H1 (cell line): ENCODE results near the gene BSN. TPM values are rescaled to one million over a fixed set of nuclear protein-coding genes. Genes with fewer than 3 reads are reported as not detected.

Experiments
- ATF3 ChIP-seq: IDR thresholded peaks from 2 replicates; pipeline ENCODE4 v1.6.1; 2011; ENCODE audit warnings: low read depth, mild to moderate bottlenecking, low read length; ENCODE audit not compliant: insufficient read depth
- BCL11A ChIP-seq, 2 experiments: IDR thresholded peaks; one replicate each; pipeline ENCODE4 v1.6.1; 2011; ENCODE audit warnings: low read depth in 2 of 2, low read length in 2 of 2, mild to moderate bottlenecking in 2 of 2
- BRCA1 ChIP-seq: IDR thresholded peaks from 2 replicates; pipeline ENCODE4 v1.6.1; 2012; ENCODE audit warnings: low read depth, low read length, improper control_type of control experiment
- CEBPB ChIP-seq: IDR thresholded peaks from 2 replicates; pipeline ENCODE4 v1.6.1; 2012; ENCODE audit warnings: low read depth, low read length
- POLR2A ChIP-seq, 2 experiments: IDR thresholded peaks; 1 replicate in 1 of 2; 2 replicates in 1 of 2; pipeline ENCODE4 v1.6.1; 2011; ENCODE audit warnings: low read depth in 2 of 2, low read length in 2 of 2, mild to moderate bottlenecking in 2 of 2; ENCODE audit errors: control extremely low read depth in 1 of 2
- TCF12 ChIP-seq: IDR thresholded peaks from 2 replicates; pipeline ENCODE4 v1.6.1; 2011; ENCODE audit warnings: low read depth, mild to moderate bottlenecking, low read length
- ZNF274 ChIP-seq: IDR thresholded peaks from 2 replicates; pipeline ENCODE4 v1.7.0; 2012; ENCODE audit warnings: low read length, borderline replicate concordance; ENCODE audit errors: extremely low read depth
- polyA plus RNA-seq, 7 experiments: library from polyadenylated mRNA; depleted of rRNA in 3 of 7; stranded (reverse) in 5 of 7; unstranded in 2 of 7; fragments of >200 nt in 5 of 7; fragments of 200-250 nt in 2 of 7; gene quantifications; 1 replicate in 5 of 7; 2 replicates in 1 of 7; 4 replicates in 1 of 7; pipeline versions ENCODE4 v1.2.1 to v1.2.3, GENCODE V29; 2011 to 2013; ENCODE audit warnings: missing spikeins in 2 of 7, mixed read lengths in 2 of 7
- total RNA-seq: library from RNA; stranded (reverse); fragmentation: NEBNext Ultra II Directional; extraction: Animal tissue kit (Norgen Biotek cat#: 25700); gene quantifications from 2 replicates; pipeline ENCODE4 v1.2.1, GENCODE V29; 2021

Gene BSN
- total and polyA plus RNA-seq, 2 of the 8 experiments (the other 6 are each of a cell fraction or from before 2014, with no cell fraction given): 0.60 to 3.0 TPM

DNA sequence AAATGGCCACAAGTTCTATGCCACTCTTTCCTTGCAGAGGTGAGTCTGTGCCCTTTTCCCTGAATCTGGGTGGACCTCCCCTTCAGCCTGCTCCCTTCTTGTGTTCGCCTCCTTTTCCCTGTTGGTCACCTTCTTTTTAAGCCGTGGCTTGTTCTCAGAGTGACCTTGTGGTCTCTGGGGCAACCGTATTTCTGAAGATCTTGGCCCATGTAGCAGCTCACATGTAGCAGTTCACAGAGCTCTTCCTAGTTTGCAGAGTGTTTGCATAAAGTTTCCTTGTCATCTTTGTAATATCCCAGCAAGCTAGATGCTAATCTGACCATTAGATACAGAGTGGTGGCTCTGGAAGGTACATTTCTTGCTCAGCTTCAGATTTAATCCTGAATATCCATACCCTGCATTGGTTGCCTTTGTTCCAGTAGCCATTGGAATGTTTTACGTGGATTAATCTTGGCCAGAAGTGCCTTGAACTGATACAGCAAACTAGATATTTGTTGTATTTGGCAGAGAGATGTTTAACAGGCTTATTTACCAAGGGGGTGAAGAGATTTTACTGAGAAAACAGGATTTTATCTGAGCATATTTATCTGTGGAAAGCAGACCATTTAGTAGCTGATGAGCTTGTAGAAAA lies 40.7 kb upstream of the BSN start (continued):
- TF ChIP-seq BCL11A (IDR thresholded peaks at IDR 0.05; ENCODE audit: low read depth in 2 of 2, low read length in 2 of 2) (no peak), TCF12 (no peak), CEBPB (no peak), BRCA1 (no peak), POLR2A (IDR thresholded peaks at IDR 0.05; ENCODE audit: control extremely low read depth in 1 of 2, low read depth in 2 of 2, low read length in 2 of 2) (no peak), ZNF274 (no peak), ATF3 (no peak)
